Left hindlimb (tissue), 1 donor: ENCODE results near the gene OXCT1.

ENCODE experiments used
- DNase-seq: peaks from one replicate; pipeline ENCODE4 v3.0.0-alpha.2; 2018

OXCT1 gene

DNA sequence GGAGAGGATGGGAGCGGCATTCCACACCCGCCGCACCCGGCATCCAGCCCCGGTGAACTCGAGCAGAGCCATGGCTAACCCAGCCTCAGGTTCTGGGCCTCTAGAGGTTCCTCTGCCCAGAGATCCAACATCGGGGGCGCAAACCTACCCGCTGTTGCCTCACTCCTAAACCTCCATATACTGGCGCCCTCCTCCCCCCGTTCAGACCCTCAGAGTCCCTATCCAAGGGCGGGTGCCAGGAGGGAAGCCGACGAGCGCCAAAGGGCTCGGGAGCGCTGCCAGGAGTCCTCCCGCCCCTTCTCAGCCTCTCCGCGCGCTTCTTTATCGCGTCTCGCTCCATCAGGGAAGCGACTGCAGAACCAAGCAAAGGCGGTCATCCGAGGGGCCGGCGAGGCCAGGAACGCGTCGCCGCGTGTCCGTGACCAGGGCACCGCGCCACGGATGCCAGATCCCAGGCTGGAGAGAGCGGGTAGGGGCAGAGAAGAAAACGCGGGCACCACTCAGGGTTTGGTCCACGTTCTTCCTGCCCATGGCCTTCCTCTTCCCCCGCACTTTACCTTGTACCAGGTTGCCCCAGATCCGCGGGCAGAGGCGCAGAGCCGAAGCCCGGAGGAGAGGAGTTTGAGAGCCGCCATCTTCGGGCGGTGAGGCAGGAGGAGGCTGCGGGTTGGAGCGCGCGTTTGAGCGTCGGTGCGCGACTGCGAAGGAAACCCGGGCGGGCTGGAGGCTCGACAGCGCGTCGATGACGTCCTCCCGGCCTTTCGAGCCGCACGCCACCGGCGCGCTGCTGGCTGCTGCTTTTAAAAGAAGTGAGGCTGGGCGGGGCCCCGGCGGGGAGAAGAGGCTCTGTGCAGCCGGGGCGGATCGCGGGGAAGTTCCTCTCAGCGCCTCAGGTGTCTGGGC is at the start of gene OXCT1:
OXCT1 (minus strand) TSS at position 702 of the 903 bp plus-strand sequence; CDS start at position 635, 67 bp downstream.
- DNase-seq, result peak; percentile 87

DNA sequence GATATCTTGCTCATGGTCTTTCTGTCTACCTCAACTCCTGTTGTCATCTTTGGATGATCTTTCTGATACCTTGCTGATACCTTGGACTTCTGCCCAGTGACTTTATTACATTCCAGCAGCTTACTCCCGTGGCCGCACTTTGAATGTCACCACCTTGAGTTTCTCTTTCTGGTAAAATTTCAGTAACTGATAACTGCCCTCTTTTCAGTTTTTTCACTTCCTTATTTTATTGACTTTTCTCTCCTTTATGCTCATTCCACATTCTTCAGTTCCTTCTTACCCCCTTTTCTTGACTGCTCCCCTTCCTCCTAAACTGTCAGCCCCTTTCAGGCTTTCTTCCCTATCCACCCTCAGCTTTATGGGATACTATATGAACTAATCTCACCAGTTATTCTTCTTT is 47.9 kb upstream of the OXCT1 start:
- DNase-seq, result no peak

DNA sequence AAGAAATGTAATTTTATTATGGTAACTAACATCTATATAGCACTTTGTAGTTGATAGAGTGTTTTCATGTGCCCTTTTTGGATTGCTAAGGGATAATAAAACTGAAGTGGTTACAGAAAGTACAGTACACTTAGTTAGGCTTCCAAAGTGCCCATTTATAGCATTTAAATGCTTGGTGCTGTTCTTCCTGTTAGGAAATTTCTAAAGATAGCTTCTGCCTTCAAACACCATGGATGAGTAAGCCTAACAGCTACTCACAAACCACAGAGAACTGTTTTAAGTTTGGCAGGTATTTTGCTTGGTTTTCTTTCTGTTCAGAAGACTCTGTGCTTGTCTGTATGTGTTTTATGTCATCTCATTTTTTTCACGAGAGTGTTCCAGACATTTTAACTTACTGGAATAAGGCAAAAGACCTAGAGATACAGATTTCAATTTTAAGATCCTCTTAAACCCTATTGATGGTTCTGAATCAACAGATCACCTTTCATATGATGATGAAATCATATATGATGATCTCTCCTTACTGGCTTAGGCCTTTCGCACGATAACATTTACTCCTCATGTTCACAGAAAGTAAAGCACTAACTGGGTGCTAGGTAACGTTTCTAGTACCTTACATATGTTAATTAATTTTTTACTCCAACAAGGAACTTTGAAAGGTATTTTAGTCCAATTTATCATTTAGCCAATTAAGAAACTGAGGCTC is 38.3 kb upstream of the OXCT1 start:
- DNase-seq, result no peak

DNA sequence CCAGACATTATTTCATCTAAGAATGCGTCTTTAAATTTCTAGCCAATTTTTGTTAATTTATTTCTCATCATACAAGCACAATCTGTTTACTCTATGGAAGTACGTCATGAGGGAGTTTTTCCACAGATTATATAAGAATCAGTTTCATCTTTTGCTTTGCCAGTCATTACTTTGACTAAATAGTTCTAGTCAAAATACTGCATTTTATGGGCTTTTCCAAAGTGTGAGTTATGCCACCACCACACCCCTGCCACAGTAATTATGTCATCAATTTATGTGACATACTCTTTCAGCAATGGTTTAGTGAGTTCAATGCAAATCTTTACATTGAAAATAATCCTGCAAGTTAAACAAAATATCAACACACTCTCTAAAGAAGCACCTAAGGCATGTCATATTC is 35.9 kb upstream of the OXCT1 start:
- DNase-seq, result no peak

DNA sequence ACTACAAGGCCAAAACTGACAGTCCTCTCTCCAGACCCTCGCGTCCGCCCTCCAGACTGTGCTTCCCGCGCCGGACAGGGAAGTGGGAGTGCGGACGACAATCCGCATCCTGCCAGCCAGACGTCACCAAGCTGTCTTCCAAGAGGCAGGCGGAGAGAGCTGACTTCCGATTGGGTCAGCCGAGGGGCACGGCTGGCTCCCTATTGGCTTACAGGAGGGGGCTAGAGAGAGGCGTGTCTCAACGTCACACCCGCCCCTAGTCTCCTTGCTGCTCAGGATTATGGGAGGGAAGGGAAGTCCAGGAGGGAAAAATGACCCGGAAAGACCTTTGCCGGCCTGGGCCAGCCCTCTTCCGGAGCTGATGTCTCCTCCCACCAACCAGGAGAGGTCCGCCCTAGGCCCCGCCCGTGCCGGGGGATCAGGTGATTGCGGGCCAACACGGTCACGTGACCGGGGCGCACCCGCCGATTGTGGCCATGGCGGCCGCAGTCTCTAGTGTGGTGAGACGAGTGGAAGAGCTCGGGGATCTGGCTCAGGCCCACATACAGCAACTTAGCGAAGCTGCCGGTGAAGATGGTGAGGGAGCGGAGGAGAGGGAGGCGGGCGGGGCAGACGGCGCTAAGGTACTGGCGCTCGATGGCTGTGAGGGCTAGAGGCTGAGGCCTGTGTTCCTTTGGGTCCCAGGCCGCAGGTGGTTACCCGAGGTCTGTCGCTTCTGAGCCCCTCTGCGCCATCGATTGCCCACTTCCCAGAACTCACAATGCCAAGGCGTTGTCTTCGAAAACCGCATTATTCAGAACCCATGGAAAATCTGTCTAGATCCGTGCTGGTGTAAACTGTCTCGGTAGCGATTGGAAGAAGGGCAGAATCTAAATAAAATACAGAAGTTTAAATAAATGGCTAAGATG is 33.9 kb upstream of the OXCT1 start, which contains the start of gene RIMOC1:
RIMOC1 (plus strand) TSS at position 453 of the 908 bp plus-strand sequence; CDS start at position 477, 24 bp downstream.
- DNase-seq, result peak; percentile 100

DNA sequence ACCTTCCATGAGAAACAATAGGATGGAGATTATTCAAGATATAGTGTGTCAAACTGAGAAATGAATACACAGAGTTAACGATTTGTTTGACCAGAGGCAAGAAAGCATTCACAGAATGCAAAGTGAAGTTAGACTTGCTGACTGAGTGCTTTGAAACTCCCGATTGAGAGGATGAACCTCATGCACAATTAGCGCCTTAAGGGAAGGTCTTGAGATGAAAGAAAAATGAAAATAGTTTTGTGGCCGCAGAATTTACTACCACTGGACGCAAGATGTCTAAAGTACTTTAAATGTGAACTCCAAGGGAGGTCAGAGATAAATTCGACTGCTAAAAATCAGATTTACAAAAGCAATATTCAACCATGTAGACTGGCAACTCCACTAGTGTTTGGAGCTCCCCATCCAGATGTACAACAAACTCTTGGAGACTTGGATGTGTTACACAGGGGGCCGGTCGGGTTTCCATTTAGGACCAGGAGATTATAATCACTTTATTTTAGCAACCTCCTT is 33.2 kb upstream of the OXCT1 start:
- no peak for DNase-seq

DNA sequence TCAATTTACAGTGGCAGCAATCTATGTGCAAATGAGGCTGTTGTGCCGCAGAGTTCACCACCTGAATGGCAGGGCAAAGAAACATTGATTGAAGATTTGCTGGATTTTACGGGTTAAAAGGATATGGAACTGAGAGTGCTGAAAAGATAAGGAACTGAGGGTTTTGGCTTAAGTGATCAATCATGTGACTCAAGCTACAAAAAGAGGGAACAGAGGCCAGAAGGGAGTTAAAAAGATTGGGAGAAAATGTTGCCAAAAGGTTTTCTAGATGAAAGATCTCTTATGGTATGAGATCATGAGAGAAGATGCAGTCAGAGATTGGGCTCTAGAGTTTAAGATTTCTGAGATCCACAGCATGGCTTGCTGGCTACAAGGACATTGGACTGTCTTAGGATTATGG is 26.0 kb upstream of the OXCT1 start:
- no peak for DNase-seq

DNA sequence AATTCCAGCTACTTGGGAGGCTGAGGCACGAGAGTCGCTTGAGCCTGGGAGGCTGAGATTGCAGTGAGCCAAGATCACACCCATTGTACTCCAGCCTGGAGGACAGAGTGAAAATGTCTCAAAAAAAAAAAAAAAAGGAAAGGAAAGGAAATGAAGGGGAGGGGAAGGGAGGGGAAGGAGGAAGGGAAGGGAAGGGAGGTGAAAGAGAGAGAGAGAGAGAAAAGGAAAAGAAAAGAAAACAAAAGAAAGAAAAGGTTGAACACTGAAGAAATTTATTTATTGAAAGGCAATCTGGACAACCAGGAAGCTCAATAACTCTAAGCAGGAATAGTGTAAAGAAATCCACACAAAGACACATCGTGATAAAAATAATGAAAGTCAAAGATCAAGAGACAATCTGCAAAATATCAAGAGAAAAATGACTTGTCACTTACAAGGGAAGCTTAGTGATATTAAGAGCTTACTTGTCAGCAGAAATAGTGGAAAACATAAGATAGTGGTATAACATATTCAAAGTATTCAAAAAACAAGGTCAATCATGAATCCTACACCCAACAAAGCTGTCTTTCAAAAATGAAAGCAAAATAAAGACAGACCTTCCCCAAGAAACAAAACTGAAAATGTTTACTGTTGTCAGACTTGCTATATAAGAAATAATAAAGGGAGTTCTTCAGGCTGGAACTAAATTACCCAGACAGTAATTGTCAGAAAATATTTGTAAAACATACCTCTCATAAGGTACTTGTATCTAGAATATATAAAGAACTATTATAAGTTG is 23.0 kb upstream of the OXCT1 start:
- no peak for DNase-seq

DNA sequence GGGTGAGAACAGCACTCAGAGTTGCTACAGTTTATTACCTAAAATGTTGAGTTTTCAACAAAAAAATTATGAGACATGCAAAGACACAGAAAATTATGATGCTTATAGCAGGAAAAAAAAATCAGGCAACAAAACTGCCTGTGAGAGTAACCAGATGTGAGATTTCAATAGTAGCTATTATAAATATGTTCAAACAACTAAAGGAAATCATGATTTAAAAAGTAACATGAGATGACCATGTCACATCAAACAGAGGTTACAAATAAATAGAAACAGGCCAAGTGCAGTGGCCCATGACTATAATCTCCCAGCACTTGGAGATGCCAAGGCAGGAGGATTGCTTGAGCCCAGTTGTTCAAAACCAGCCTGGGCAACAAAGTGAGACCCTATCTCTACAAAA is 21.8 kb upstream of the OXCT1 start:
- DNase-seq, result no peak

DNA sequence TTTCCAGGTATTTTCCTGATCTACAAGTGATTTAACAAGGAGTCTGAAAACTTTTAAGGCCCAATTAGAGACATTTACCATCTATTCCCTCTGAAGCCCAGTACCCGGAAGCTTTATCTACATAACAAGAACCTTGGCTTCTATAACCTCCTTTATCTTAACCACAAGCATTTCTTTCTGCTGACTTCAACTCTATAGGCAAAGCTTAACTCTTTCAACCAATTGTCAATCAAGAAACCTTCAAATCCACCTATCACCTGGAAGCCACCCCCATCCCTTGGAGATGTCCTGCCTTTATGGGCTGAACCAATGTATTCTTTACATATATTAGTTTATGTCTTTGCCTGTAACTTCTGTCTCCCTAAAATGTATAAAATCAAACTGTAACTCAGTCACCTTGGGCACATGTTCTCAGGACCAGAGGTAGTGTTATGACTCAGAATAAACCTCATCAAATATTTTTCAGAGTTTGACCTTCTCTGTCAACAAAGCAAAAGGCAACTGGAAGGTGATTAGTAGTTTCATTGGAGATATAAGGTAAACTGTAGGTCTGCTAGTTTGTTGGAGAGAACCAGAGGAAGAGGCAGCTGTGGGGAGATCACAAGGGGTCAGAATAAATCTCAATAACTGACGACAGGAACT is 21.0 kb upstream of the OXCT1 start:
- no peak for DNase-seq

DNA sequence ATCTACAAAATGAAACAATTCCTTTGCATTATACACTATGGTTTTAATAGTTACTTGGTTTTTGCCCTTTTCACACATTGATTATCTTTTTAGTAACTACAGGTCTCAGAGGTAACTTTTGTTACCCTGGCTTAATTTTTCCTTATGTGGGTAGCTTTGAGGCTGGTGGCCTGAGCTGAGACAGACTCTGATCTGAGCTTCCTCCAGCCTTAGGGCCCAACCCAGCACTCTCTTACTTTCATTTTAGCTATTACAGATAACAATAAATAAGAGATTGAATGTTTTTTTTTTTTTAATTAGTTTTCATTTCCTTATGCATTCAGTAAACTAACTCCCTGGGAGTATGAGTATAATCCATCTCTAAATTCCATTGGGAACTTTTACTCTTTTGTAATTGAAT is 15.1 kb upstream of the OXCT1 start:
- no peak for DNase-seq

DNA sequence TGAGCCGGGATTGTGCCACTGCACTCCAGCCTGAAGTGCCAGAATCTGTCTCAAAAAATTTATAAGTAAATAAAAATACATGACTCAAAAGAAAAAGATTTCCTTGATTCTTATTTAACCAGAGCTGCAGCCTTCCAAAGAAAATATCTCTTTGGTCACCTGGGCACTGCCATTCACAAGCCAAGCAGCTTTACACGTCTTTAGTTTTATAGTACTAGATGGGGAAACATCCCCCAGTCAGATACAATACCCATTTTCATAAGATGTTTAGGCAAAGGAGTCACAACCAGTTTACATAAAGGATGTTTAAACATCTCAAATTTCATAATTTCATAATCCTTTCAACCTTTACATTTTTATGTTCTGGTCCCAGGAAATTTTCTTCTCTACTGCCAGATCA is 13.7 kb upstream of the OXCT1 start:
- DNase-seq, result no peak

DNA sequence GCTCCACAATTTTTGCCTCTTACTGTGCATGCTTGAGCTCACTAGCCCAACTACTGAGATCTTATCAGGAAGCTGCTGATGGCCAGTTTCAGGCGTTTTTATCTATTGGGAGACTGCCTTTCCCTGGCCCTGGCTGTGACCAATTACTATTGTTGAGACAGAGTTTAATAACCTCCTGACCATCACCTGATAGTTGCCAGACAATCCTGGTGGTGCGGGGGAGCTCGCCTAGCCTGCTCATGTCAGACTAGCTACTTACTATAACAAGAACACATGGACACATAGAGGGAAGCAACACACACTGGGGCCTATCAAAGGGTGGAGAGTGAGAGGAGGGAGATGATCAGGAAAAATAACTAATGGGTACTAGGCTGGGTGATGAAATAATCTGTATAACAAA is 13.0 kb upstream of the OXCT1 start:
- no peak for DNase-seq

DNA sequence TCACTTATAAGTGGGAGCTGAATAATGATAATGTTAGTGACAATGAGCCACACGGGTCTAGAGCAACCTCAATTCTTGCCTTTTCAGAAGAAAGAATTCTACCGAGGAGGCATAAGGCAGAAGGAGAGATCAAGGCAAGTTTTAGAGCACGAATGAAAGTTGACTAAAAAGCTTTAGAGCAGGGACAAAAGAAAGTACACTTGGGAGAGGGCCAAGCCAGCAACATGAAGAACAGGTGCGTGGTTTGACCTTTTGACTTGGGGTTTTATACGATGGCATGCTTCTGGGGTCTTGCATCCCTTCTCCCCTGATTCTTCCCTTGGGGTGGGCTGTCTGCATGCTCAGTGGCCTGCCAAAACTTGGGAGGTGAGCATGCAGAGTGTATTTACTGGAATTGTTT is 12.5 kb upstream of the OXCT1 start:
- DNase-seq, result no peak

DNA sequence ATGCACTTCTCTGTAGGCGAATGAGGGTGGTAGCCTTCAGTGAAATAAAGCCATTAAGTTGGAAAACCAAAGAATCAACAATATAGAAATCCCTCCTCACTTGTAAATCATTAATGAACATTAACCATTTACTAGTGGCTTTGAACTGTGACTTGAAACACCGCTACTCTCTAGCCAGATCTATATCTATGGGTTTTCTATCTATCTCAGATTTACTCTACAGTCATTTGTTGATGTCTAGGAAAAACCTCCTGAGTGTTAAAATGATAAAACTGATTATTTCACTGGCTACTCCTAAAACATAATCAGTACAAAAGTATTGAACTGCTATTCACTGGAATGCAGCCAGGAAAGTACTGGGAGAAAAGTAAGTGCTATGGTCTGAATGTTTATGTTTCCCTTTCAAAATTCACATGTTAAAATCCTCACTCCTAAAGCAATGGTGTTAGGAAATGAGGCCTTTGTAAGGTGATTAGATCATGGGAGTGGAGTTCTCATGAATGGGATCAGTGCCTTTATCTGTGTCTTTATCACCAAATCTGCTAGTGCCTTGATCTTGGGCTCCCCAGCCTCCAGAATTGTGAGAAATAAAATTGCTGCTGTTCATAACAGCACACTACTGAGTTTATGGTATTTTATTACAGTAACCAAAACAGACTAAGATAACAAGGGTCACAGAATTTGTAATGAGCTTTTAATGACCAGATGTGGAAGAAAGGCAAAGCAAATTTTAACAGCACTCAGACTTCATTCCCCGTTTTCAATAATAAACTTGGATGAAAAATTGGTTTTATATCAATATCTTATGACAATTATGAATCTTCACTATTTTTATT is 8.6 kb upstream of the OXCT1 start:
- DNase-seq, result no peak

DNA sequence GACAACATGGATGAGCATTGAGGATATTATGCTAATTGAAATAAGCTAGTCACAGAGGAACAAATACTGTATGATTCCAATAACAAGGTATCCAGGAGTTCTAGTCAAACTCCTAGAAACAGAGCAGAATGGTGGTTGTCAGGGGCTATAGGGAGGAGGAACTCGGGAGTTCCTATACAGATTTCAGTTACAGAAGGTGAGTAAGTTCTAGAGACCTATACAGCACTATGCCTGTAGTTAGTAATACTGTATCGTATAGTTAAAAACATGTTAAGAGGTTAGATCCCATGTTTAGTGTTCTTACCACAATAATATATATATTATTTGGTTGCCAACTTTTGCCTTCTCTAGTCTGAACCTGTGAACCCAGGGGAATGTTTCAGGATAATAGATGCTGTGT is 7.9 kb upstream of the OXCT1 start:
- DNase-seq, result no peak

DNA sequence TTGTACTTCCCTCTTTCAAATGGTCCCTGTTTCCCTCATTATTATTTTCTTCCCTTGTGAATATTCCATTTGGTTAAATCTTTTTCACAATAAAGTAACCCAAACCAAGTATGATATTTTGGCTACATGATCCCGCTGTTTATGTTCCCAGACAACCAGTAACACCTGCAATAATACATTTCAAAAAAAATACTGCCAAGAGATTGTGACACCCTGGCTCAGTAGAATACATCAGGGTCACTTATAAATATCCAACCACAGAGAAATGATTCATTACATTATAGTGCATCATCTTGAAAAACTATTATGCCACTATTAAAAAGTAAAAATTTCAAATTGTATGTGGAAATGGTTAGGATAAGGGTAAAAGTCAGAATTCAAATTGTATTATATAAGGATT is 7.2 kb upstream of the OXCT1 start:
- DNase-seq, result no peak

DNA sequence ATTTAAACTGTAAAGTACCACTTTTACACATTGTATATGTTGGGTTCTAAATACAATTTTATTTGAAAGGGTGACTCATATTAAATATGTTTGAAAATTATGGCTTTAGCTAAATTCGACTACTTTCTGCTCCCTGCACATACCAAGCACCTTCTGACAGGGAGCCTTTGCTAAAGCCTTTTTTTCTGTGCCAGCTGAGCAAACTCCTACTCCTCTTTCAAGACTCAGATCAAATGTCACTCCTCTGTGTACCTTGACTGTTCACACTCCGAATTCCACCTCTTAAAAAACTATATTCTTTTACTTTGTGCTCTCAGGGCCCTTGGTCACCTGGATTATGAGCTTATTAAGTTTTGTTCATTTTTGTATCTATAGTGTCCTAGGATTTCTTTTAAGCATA is 6.5 kb upstream of the OXCT1 start:
- no peak for DNase-seq

DNA sequence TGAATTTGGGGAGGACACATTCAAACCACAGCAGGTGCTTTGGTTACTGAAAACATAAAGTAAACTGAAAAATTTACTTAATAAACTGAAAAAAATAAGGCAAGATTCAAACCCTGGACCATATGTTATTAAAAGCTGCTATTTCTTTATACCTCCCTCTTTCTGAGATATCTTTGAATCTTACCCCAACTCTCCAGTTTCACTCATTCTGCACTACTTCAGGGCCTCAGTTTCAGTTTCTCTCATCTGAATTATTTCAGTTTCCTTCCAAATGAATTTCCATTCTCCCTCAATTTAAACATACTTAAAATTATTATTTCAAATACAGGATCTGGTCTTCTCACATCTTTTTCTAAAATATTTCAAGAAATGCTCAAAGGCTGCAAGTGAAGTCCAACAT is 4.9 kb upstream of the OXCT1 start:
- no peak for DNase-seq

DNA sequence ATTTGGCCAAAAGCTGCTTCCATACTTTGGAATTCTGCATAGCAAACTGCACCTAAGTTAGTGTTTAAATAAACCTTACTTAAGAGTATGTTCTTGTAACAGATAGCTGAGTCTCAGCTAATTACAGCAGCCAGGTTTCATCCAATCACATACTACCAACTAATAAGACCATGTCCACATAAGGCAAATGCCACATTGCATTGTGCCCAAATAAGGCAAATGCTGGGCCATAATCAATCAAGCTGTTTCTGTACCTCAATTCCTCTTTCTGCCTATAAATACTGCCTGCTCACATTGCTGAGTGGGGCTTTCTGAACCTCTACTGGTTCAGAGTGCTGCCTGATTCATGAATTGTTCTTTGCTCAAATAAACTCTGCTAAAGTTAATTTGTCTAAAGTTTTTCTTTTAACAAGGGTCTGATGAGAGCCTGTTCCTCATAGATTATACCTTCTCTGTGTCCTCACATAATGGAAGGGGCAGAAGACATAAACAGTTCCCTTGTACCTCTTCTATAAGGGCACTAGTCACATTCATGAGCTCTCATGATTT is 4.4 kb upstream of the OXCT1 start:
- no peak for DNase-seq
